Epidermal melanocyte (primary cell): ENCODE data around the gene TMEM212.

Source experiments
- DNase-seq: peaks from one replicate; pipeline ENCODE4 v3.0.0; 2011; ENCODE audit warnings: low spot score; ENCODE audit not compliant: insufficient read length

Gene TMEM212

DNA sequence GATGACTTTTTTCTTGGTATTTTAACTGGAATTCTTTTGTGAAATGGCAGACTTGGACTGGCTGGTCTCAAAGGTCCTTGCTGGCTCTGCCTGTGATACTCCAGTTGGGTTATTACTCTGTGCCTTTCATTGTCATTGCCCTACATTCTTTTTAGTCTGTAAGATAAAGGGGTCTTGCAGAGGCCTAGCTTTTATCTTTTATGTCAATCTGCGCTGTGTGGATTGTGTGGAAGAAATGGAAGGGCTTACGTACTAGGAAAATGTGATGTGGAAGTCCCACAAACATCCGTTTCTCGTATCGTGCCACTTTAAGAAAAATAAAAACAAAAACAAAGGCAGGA is 8.7 kb upstream of the TMEM212 start:
- no peak for DNase-seq

DNA sequence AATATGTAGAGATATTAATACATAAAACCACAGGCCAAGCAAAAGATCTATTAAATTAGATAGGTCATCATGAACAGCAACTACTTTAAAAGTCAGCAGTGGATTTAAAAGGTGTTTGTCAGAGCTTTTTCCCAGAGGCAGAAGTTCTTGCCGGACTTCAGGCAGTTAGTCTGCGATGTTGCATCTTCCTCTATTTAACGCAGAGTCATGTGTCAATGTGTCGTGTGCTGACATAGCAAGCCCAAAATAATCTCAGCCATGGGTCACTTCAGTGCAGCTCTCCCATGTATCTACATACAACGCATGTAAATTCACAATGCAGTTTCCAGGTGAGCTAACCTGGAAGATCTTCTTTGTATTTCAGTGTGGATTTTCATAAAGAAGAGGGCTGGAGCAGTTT is 8.0 kb upstream of the TMEM212 start:
- no peak for DNase-seq

- DNase-seq = no peak
Measured at GRCh38 chr3:171835613-171836012, 7.5 kb upstream of the TMEM212 start.

DNA sequence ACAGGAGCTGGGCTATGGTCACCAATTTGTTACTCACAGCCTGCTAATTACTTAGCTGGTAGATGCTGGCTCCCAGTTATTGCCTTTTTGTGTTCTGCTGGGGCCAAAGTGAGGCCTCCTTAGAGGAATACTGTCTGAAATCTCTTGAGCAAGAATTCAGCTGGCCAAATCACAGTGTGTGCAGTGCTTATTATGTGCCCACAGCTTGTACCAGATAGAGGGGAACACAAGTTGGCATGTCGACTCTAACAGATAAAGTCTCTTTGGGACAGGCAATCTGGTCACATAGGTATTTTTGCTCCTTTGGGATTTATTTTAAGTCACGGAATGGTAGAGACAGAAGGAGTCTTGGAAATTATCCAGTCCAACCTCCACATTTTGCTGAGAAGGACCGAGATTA is 6.3 kb upstream of the TMEM212 start:
- DNase-seq = no peak

- no peak for DNase-seq
Measured at GRCh38 chr3:171837698-171838097, 5.5 kb upstream of the TMEM212 start.

DNA sequence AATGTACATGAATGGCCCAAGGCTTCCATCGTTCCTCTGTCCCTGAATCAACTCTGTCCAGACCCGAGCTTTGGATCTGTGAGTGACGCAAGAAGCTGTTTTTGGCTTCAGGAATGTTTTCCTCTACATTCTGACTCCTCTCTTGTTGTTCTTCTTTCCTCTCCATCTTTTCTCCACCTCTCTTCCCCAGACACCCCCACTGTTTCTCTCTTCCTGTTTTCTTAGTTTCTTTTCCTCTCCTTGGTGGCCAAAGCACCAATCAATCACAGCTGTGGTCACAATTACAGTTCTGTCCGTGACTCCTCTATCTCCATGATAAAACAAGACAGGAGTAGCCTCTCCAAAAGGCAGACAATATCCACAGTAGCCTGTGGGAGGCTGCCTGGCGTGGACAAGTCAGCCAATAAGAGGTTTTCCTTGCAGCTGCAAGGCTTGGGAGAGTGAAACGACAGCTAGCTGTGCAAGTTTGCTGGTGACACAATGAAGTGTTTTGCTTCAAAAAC is 4.9 kb upstream of the TMEM212 start:
- no peak for DNase-seq

DNA sequence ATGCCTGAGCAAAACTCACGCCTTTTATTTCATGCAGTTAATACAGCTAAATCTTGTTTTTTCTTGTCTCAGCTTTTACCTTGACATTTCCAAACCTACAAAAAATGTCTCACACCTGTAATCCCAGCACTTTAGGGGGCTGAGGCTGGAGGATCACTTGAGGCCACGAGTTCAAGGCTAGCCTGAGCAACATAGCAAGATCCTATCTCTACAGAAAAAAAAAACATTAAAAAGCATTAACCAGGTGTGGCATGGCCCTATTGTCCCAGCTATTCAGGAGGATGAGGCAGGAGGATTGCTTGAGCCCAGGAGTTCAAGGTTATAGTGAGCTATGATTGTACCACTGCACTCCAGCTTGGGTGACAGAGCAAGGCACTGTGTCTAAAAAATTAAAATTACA is 3.9 kb upstream of the TMEM212 start:
- DNase-seq = no peak

- DNase-seq = no peak
Measured at GRCh38 chr3:171840445-171840810, 2.7 kb upstream of the TMEM212 start.

GRCh38 chr3:171840811-171841619 is 2.1 kb upstream of the TMEM212 start:
- no peak for DNase-seq

GRCh38 chr3:171841620-171842000 is 1.5 kb upstream of the TMEM212 start:
- no peak for DNase-seq

DNA sequence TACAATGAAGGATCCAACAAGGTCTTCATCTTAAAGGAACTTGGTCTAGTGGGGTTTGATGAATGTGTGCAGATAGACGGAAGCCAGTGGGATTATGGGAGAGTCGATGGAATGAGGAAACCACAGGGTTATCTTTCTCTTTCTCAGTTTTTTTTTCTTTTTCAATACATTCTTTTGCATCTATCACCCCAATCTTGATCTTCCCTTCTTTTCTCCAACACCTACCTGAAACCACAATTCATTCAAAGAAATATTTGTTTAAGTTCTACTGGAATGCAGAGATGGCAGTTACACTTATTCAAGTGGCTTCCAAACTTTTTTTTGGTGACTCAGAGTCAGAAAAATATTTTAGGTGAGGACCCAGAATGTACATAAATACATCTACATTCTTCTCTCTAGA is 1.7 kb downstream of the TMEM212 start:
- no peak for DNase-seq

- DNase-seq = no peak
Measured at GRCh38 chr3:171845481-171846284, 2.5 kb downstream of the TMEM212 start.

DNA sequence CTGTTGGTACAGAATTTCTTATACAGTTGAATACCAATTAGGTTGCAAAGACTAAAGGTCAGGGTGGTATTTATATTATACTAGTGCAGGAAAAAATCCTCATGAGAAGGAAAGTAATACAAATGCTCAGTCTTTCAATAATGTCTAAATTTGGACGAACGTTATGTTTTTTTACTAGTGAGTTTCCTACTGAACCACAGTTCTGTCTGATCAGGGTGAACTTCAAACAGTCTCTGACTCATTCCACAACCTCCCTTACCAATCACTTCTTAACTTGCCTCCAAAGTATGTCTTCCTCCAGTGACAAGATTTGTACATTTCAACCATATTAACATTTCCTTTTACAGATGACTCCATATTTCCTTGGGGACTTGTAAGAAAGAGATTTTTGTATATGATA is 3.4 kb downstream of the TMEM212 start:
- DNase-seq = no peak

GRCh38 chr3:171847133-171847532 is 4.0 kb downstream of the TMEM212 start:
- DNase-seq = no peak

DNA sequence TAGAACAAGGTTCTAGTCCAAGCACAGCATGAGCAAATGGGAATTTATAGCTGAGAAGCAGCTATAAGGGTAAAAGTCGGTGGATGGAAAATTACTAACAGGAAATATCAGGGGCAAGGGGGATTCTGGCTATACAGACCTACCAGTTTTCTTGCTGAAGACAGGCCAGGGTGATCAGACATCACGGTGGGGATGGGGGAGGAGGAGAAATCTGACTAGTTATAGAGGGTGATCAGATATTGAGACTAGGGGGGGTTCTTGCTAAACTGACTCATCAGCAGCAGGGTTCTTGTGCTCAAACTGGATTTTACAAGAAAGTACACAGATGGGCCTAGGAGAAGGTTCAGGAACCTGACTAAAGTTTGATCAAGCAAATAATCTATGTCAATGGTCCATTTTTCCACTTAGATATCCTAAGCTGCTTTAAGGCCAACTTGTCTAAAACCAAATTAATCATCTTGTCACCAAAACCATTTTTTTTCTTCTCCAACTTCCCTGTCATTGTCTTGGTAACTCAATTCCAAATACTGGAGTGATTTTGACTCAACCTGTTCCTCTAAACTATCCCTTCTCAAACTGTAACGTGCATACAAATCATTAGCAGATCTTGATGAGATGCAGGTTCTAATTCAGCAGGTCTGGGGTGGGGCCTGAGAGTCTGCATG is 4.6 kb downstream of the TMEM212 start:
- no peak for DNase-seq

DNA sequence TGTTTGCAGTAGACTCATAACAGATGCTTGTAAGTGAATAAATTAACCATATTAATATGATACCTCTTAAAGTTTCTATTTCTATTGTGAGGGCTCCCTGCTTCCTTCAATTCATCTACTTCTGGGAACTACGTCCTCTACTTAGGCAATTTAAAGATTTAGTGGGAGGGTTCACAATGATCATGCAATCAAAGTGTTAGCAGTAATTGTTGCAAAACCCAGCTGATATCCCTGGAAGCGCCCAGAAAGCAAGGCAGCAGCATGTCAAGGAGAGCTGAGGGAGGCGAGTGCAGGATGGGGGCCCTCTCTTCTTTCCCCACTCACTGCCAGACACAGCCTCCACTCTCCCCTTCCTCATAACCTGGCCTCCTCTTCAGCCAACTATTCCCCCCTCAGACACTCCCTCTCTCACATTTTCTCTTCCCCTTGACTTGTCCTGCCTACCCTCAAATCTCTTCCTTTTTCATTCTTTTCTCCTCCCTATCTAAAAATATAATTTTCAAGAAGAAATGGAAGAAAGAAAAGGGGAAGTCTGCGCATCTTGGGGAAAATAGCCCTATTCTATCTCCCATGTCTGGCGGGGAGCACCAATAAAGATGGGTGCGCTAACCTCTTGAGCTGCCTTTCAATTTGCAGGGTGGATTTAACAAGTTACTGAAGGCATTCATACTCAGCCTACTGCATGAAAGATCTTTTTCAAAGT is 6.6 kb downstream of the TMEM212 start:
- DNase-seq = no peak

DNA sequence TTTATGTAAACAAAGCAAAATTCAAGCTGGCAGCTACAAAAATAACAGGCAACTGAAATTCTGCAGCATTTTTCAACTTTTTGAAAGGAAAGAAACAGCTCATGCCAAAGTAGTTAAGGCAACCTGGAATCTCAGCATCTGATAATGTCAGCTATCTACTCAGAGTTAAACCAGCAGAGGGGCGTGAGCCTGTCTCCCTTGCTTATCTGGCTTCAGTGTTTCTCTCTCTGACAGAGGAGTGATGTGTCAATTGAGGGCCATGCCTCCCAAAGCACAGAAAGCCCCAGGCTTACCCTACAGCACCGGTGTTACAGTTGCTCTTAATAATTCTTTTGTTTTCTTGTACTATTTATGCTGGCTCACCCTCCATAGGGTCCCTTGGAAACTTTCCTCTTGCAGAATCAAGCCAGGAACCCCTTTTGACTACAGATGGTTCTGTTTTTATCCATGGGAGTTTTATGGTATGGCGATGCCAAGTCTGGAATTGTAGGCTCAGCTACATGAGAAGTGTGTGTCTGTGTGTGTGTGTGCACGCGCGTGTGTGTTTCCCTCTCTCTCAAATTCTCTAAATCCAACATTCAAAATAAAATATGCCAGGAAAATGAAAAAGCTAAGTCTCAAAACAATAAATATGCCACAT is 7.3 kb downstream of the TMEM212 start:
- no peak for DNase-seq

DNA sequence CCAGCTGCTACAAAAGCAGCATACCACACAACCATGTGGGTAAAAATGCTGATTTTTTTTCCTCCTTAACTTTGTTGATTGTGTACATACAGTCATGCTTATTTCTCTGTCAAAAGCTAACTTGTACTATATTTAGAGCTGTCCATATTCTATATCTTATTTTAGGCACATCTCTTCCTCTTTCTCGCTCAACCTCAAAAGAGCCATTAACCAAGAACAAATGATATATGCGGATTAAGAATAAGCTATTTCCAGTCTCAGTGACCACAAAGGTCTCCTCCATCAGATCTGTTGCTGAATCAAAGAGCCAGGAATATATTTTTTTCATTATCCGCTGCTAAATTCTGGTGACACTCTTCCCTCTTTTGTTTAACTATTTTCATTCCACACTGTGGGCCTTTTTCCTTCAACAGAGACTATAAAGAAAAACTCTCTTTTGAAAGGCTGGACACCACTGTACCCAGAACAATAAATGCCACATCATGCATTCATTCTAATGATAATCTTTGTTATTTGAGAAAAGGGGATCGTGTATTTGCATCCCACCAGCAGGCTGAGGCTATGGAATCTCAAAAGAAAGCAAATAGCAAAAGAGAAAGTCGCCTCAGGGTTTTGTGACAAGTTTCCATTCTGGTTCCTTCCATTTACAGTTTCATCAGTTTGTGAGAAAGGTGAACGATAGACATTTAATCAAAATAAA is 8.0 kb downstream of the TMEM212 start:
- no peak for DNase-seq

GRCh38 chr3:171851660-171852058 is 8.5 kb downstream of the TMEM212 start:
- no peak for DNase-seq

DNA sequence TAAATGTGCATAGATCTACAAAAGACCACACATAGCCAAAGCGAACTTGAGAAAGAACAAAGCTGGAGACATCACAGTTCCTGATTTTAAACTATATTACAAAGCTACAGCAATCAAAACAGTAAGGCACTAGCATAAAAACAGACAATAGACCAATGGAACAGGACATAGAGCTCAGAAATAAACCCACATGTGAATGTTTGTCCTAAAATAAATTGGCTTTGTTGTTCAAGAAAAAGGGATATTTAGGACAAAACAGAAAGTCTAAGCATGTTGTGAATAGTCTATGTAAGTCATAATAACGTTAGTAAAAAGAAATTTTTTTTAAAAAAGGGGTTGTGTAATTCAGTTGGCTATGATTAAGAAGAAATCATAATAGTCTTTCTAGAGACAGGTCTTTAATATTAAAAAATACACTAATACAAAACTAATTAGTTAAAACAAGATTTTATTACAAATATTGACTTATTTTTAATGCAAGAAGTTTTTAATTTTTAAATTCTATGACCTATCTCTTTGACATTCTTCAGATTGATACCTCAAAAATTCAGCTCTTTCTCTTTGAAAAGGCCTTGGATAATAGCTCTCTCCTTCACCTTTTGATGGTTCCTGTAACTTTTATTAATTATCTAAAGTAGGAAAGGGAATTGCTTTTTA is 11.6 kb downstream of the TMEM212 start:
- DNase-seq = no peak
